ENCODE results near the gene RBSN.

Gene RBSN

DNA sequence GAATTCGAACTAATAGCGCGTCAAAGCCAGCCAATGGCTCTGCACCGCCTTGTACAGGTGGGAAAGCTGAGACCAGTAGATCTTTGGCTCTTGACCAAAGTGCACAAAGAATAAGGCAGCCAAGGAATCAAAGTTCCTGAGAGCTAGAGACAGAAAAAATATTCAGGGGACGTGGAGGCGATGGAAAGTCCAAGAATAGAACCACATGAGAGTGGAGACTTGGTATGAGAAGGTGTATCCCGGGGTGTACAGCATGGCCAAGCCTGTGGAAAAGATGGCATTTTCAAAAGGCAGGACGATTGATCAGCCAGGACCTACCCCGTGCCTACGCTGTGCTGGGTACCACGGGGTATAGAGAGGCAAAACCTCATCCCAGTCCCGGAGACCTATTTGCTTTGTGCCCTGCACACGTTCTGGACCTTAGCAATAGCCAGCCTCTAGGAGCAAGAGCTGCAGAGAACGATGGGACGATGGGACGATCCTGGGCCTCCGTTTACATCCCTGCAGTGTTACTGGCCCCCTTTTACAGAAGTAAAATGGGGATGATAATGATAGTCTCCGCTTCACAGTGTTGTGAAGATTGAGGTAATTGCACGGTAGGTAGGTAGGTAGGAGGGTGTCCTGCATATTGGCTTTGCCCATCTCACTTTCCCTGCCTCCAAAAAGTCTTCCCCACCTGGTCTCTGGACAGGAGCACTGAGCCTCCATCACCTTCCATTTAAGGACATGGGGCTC is 583 bp upstream of the RBSN start:
- DNase-seq (ENCODE audit: low spot score) = peak; percentile 14

DNA sequence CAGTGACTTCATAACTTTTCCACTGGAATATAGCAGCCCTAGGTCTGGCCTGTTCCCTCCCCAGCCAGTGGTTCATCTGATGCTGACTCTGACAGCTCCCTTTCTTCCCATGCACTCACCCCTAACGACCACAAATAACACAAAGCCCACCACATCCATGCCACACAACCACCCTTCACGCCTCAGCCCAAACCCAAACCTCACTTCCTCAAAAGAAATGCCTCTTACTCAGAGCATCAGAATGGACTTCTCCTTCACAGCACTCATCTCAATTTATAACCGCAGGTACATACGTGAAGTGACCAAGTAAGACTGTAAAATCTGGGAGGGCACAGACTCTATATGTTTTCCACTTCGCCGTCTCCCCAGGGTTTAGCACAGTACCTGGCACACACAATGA is 1.1 kb downstream of the RBSN start:
- no peak for DNase-seq (ENCODE audit: low spot score)

DNA sequence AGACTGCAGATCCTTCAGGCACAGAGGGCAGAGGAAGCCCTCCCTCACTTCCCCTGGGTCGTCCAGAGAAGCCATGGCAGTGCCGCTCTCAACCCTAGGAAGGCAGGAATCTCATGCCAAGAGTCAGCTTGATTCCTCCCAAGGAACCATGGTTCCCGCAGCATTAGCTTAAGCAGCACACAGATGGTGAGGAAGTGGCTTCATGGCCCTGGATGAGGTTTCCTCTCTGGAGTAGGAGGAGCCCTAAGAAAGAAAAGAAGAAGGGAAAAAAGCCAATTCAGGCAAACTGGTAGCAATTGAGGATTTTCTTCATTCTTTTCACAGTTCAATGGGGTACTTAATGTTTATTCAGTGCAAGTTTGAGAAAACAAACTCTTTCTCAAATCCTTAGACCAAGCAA is 2.9 kb downstream of the RBSN start:
- DNase-seq (ENCODE audit: low spot score) = no peak

DNA sequence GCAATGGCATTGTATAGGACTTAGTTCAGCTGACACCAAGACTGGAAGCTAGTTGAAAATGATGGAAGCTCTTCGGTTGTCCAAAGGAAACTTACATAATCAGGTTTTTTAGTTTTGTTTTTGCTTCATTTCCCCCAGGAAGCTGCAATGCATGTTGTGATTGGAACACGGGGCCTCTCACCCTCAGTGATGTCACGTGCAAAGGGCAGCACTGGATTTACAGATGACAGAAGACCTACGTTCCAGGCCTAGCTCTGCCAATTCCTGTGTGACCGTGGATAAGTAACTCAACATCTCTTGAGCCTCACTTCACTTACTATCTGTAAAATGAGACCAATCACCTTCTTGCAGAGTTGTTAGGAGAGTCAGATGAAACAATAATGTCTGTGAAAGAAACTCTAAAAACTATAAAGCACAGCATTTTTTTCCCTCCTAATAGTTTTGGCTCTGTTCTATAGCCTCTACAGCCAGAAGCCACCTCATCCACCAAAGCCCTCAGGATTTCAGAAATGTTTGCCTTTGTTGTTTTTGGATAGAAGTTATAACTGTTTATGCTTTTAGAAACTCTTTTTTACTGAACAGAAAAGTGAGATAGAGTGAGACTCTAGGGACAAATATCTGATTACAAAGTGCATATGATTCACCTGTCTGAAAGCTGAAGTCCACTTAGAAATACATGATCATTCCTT is 4.6 kb downstream of the RBSN start:
- DNase-seq (ENCODE audit: low spot score) = no peak

DNA sequence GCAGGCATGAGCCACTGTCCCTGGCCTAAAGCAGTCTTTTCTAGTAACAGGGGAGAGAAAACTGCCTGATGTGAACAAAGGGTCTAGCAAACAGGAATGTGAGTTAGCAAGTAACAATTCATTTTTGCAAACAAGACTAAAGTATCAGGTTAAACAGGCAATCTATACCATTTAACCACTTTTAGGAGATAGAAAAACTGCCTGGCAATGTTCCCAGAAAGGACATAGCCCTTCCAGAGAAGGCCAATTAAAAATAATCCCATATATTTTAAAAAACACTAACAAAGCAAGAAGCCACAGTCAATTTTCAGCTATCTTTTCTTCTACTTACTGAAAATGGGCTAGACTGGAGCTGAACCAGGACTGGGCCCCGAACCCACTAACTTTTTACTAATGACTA is 6.3 kb downstream of the RBSN start:
- DNase-seq (ENCODE audit: low spot score) = no peak

DNA sequence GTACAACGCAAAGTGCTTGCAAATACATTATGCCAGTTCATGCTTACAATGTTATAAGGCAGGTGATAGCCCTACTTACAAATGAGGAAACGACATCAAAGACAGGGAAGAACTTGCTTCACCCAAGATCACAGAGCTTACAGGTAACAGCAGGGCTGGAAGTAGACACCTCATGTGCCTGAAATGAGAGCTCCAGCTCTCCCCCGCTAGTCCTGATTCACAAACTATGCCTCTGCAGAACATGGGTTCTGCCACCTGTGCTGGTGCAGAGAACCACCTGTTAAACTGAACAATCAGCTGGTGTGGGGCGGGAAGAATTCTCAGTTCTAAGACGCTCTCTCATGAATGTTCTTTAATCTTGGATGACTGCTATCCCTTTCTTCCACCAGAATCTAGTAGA is 7.4 kb downstream of the RBSN start:
- DNase-seq (ENCODE audit: low spot score) = no peak

DNA sequence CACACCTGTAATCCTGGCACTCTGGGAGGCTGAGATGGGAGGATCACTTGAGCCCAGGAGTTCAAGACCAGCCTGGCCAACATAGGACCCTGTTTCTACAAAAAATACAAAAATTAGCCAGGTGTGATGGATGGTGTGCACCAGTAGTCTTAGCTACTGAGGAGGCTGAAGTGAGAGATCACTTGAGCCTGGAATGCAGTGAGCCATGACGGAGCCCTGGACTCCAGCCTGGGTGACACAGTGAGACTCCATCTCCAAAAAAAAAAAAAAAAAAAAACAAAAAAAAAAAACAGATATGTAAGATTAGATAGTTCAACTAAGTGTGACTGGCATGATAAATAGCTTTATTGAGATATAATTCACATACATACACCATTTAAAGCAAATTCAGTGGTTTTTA is 9.7 kb downstream of the RBSN start:
- DNase-seq (ENCODE audit: low spot score) = no peak

DNA sequence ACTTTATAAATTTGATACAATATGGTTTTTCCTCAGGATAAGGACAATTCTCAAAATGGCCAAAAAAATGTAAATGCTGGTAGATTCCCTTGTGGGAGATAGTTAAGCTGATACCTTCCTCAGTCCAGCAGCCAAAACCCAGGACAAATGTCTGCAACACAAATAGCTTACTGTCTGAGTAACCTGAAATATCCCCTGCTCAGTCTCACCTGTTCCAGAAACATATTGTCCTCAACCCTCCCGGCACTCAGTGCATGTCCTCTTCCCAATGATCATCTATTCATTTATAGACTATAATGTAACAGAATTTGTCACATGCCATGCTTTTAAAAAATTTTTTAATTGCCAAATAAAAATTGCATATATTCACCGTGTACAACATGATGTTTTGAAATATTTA is 12.2 kb downstream of the RBSN start:
- DNase-seq (ENCODE audit: low spot score) = no peak

DNA sequence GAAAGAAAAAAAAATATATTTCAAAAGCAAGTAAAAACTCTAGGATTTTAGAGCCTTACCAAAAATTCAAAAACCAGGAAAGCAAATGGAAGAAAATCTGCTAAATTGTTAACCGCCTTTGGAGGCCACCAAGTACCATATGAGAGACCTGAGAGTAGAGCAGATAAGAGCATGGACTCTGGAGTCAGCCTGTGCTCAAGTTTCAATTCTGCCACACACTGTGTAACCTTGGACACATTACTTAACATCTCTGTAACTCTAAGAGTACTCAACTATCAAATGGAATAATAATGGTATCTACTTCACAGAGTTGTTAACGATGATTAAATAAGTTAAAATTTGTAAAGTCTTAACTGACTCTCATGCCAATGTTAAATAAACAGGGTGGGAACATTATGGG is 12.7 kb downstream of the RBSN start:
- no peak for DNase-seq (ENCODE audit: low spot score)

DNA sequence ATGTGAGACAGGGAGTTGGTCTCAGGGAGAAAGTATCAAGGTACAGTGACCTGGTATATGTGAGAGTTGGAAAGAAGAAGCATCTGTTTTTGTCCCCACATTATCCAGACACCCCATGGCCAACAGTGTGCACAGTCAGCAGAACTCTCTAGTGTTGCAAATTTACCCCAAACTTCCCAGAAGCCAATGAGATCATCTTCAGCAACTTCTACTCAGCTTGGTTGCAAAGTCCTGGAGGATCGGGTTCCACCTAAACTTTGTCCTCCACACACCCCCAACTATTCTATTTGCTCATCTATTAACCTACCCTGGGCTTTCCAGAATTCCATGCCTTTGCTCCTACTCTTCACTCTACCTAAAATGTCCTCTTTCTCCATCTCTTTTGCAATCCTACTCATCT is 15.7 kb downstream of the RBSN start:
- DNase-seq (ENCODE audit: low spot score) = no peak

DNA sequence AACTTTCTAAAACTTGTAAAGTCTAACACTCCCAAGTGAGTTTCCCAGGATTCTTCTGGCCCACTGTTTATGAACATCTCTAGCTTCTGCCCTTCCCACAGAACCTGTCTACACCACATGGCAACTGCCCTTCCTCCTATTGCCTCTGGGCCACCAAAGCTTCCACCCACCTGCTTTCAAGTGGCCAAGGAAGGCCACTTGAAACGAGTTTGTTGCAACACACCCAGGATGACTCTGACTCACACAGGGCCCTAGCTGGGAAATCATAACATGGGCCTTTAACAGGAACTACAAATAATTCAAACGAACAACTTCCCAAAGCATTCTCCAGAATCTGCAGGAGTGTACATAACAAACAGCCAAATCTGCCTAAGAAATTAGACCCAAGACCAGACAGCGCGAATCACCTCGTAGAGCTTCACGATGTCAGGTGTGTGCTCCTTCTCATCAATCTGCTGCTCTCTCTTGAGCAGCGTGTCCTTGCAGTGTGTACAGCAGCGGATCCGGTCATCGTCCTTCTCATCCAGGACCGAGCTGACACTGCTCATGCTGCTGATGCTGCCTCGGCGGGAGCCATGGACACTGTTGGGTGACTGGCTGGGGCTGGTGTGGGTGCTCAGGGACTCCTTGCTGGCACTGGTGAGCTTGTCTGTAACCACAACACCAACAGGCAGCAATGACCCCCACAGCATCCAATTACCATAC is 16.8 kb downstream of the RBSN start:
- no peak for DNase-seq (ENCODE audit: low spot score)

DNA sequence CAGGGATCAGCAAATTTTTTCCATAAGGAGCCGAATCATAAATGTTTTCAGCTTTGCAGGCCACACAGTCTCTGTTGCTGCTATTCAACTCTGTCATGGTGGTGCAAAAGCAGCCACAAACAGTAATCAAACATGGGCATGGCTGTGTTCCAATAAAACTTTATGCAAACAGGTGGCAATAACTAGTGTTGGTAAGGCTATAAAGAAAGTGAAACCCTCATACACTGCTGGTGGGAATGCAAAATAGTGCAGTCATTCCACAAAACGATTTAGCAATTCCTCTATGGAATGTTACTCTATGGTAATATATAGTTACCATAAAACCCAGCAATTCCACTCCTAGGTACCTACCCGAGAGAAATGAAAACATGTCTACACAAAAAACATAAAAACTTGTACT is 19.9 kb downstream of the RBSN start:
- no peak for DNase-seq (ENCODE audit: low spot score)

DNA sequence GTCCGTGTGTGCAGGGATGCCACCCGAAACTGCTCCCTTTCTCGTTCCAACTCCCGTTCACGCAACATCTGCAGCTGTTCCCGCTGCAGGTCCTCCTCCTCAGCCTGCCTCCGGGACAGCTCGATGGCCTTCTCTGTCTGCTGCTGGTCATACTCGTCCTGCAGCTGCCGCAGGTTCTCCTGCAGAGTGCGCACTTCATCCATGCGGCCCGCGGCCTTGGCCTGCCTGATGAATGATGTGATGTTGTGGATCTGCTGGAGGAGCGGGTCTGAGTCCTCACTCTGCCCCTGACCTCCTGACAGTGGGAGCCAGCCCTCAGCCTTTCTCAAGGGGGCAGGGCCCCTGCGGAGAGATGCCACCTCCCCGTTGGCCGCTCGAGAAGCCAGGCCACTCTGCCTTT is 24.4 kb downstream of the RBSN start:
- DNase-seq (ENCODE audit: low spot score) = no peak

DNA sequence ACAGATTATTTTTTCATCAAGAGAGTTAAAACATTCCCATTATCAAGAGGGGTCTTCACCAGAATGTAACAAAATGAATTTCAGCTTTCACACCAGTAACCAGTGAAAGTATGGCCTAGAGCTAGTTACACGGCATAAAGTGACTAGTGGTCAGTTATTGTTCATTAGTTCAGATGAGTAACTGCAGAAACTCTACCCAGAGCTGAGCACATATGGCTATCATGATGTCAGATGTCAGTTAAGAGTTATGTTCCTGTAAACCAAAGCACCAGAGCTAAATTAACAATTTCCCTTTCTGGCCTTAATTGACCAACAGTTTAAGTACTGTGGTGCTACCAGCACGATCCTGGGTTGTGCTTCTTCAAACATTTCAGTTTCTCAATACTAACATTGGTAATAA is 27.2 kb downstream of the RBSN start:
- no peak for DNase-seq (ENCODE audit: low spot score)

DNA sequence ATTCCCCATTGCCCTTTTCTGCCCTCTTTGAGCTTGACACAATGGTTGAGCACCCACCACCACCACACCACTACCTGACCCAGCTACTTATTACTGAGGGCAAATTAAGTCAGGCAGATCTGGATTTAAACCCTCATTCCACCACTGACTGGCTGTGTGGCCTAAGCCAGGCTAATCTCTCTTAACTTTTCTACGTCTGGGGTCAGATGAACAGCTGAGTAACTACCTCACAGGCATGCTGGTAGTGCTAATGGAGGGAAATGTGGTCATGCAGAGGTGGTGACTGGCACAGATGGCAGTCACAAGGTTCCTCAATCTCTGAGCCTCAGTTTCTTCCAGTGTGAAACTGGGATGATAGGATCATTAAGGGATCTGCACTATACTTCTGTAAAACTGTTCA is 29.5 kb downstream of the RBSN start:
- no peak for DNase-seq (ENCODE audit: low spot score)

DNA sequence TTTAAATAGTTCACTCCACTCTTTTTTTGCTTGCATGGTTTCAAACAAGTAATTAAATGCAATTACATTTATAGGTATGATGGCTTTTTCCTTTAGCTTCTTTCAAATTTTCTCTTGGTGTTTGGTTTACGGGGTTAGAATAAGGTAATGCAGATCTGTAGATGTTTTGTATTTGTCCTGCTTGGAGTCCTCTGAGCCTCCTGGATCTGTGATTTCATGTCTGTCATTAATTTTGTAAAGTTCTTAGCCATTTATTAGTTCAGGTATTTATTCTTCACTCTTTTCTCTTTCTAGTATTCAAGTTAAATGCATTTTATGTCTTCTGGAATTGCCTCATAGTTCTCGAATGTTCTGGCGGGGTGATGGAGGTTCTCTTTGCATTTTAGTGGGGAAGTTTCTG is 32.5 kb downstream of the RBSN start:
- no peak for DNase-seq (ENCODE audit: low spot score)

DNA sequence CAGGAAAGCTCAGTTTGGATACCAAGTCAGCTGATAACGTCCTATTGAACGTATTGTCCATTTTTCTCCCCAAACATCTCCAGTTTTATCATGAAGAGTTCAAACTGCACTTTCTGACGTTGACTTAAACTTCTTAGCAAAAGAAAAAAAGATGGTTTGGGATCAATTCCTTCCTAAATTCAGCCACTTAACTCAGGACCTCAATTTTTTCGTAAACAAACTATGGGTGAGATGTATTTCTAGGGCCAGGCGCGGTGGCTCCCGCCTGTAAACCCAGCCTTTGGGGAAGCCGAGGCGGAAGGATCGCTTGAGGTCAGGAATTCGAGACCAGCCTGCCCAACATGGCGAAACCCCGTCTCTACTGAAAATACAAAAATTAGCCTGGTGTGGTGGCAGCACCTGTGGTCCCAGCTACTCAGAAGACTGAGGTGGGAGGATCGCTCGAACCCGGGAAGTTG is 33.4 kb downstream of the RBSN start:
- no peak for DNase-seq (ENCODE audit: low spot score)

DNA sequence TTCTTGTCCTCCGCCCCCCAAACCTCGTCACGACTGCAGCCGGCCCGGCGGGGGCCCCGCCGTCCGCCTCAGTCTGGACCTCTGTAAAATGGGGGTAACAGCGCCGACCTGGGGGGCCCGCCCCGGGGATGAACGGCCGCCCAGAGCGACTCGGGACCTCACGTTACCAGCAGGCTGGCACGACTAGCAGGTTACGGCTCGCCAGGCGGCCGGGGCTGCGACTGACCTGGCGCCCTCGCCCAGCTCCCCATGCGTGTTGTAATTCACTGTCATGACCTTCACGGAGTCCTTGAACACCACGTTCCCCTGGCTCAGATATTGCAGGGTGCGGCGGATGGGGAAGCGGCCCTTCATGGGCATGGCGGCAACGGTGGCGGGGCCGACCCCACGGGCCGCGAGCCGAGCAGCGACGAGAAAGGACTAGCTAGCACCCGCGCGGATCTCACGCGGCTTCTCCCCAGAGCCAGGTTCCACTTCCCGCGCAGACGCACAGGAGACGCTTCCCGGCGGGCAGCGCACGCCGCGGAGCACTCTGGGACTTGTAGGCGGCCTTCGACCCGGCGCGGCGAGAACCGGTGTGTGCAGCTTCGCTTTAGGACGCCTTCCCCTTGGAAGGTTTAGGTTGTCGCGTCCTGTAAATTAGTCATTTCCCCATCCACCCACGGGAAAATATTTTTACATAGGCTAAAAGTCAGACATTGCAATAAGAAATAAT is 34.0 kb downstream of the RBSN start, which contains the start of gene MRPS25:
MRPS25 (minus strand) TSS at position 481 of the 715 bp plus-strand sequence; CDS start at position 360, 121 bp downstream.
- DNase-seq (ENCODE audit: low spot score) = peak; percentile 98

DNA sequence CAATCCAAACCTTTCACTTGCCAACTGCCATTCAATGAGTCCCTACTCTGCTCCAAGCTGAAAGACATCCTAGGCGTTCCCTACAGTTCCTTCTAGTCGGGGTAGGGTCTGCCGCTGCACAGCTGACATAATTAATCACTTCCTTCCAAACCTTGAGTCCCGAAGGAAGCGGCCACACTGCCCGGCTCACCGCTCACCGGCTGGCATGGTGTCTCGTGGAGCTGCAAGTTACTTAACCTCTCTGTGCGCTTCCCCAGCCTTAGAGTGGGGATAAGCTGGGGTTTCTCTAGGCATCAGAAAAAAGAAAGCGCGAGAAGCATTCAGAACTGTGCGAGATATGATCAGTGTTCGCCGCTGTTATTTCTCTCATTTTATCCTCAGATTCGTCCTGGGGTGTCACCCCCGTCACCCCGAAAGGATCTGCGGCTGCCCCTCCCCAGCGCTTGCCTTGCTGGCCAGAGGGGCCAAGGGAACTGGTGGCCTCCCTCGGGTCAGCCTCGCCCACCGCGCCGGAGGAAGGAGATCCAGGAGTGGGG is 34.6 kb downstream of the RBSN start:
- DNase-seq (ENCODE audit: low spot score) = peak; percentile 45

DNA sequence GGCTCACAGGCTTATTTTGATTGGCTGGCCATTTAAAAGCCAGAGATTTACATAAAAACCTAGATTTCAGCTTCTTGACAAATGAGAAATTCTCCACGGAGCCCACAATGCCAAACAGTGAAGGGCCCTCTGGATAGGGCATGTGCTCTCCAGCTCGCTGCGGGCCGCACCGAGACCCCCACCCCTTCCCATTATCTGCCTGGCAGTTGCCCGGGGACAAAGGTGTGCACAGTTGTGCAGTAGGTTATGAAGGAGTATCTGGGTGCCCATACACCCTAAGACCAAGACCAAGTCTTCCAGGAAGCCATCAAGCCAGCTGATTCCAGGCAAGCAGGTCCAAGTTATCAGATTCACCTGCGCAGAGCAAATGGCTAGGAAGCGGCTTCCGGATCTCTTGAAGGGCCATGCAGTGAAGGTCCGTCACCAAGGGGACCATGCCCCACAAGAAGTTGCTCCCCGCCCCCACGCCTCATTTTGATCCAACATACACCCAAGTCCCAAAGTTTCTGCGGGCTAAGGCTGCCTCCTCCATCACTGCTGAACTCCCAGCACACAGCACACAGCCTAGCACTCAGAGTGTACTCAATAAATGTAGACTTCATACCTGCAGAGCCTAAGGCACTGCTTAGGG is 35.2 kb downstream of the RBSN start:
- DNase-seq (ENCODE audit: low spot score) = no peak

DNA sequence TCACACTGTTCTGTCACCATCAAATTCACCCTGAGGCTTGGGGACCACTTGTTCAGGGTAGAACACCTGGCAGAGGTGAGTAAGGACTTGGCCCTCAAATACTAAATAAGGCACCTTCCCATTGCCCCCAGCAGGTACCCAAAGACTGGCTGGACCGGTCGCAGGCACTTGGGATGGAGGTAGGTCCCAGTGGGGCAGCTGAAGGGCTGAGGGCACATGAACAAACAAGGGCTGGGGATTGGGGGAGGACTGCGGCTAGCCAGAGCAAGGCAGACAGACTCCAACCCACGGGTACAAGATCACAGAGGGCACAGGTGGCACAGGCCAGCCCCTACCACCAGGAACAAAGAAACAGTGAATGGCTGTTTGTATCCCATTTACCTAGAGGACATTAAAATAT is 35.7 kb downstream of the RBSN start:
- DNase-seq (ENCODE audit: low spot score) = no peak

DNA sequence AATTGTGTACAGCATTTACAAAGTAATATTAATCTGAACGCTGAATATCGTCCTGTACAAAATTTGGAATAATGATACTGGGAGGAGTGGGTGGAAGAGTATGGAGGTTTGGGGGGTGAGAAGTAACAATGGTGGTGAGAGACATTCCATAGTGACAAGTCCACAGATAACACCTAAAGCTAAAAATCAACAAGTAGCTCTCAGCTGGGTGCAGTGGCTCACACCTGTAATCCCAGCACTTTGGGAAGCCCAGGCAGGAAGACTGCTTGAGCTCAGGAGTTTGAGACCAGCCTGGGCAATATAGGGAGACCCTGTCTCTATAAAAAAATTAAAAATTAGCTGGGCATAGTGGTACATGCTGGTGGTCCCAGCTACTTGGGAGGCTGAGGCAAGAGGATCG is 38.9 kb downstream of the RBSN start:
- DNase-seq (ENCODE audit: low spot score) = no peak

Measured in AG08395 (cell line).